Non-pigmented ciliary epithelial cell (primary cell): ENCODE data around the gene POU6F2.
A peak's percentile ranks its signal among the peaks of the same experiment; 100 is the strongest.

ENCODE experiments used
- DNase-seq: peaks from one replicate; pipeline ENCODE4 v3.0.0-alpha.2; 2010; ENCODE audit warnings: low read depth

Gene POU6F2

DNA sequence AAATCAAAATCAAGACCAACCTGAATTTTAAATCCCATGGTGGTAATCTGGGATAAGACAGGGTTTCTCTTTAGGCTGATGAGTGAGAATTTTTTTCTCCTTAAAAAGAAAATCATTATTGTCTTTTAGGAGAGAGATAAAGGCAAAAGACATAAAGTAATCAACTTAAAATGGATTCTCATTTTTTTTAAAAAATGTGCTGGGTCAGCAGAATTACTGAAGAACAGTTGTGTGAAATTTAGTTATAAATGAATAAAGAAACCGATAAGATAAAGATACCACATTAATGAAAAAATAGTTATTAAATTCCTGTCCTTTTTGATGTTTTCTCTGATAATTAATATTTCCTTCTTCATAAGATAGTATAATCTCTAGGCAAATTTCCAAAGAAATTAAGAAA lies 427.2 kb downstream of the POU6F2 start:
- no peak for DNase-seq

- no peak for DNase-seq
Measured at GRCh38 chr7:39405581-39405980, 427.9 kb downstream of the POU6F2 start.

DNA sequence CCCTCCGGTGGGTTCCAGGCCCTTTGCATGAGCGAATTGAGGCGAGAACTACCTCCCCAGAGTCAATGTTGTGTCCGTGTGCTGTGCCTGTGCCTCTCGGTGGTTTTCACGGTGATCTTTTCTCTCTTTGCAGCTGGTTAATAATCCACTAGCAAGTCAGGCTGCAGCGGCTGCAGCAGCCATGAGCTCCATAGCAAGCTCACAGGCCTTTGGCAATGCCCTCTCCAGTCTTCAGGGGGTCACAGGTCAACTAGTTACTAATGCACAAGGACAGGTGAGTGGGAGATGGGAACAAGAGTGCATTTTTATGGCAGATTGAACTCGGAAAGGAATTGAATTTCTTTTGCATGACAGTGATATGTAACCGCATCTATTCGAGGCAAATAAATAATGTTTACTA lies 428.8 kb downstream of the POU6F2 start:
- no peak for DNase-seq

GRCh38 chr7:39407137-39407536 lies 429.4 kb downstream of the POU6F2 start:
- no peak for DNase-seq

DNA sequence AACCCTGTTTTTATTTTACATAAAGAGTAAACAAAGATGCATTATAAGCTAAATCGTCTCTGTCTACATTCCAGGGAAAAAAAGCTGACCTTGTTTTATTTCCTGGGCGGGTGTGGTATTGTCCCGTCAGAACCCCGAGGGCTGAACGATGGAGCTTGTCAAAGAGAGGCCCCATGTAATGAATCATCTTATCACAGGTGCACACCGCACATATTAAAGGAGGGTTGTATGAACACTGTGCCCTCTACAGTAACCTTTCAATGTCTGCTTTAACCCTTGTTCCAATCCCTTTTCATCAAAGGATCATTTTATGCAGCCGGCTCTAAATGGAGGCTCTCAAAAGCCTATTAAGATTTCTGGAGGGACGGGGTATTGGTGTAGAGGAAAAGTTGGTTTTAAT lies 430.0 kb downstream of the POU6F2 start:
- DNase-seq, result no peak

DNA sequence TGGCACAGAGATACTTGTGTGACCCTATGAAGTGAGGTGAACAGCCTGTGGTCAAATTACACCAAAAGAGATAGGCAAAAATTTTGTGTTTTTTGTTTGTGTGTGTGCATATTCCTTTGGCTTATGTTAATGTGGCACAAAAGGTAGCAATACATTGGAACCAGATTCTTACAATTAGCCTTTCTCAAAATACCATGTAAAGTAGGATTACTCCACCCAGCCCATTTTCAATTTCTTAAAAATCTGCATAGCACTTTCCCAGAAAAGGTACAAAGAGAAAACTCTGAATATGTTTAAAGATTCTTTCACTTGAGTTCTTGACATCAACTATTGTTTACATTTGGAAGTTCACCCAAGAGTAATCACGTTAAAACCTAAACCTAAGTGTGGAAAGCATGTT lies 431.2 kb downstream of the POU6F2 start:
- DNase-seq, result no peak

- DNase-seq, result no peak
Measured at GRCh38 chr7:39410582-39410981, 432.9 kb downstream of the POU6F2 start.

DNA sequence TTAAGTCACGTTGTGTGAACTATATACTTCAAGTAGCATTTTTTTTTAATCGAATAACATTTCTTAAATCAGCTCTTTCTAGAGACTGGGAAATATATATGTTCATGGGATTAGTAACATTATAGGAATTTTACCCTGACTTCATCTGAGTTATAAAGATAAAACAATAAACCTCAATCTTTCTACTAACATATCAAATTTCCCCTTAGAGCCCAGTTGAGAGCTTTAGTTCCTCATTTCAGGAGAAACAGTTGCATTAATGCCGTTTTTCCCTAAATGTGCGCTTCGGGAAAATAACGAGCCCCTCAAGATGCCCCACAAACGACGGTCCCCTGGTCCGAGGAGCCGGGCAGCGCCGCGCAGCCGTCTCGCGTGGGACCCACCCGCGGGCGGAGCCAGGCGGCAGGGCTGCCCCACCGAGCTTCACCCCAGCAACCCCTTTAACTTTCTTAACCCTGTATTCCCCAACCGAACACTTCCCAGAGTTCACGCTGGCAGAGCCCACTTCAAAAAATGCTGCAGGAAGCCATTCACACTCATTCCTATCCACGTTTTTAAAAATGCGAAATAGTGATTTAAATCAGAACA lies 436.0 kb downstream of the POU6F2 start:
- DNase-seq, result no peak

- DNase-seq, result no peak
Measured at GRCh38 chr7:39414224-39415035, 436.7 kb downstream of the POU6F2 start.

DNA sequence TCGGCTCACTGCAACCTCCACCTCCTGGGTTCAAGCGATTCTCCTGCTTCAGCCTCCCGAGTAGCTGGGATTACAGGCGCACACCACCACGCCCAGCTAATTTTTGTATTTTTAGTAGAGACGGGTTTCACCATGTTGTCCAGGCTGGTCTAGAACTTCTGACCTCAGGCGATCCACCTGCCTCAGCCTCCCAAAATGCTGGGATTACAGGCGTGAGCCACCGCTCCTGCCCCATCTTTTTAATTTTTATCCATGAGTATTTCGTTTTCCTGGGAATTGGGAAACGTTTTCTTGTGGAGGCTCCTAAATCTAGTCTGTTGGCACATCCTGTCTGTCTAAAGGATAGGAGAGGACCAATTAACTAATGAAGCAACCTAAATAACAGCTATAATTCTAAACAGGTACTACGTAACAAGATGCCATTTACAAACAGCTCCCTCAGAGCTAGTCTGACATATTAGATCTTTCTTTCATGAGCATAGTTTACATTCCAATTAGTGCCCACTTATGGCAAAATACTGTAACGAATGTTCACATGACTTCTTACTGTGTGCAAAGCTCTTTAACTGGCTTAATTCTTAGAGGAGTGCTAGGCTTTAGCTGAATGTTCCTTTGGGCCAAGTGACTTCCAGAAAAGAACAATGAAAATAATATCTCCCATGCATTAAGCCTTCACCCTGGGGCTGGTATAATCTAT lies 437.5 kb downstream of the POU6F2 start:
- no peak for DNase-seq

GRCh38 chr7:39416866-39417265 lies 439.2 kb downstream of the POU6F2 start:
- DNase-seq, result no peak

DNA sequence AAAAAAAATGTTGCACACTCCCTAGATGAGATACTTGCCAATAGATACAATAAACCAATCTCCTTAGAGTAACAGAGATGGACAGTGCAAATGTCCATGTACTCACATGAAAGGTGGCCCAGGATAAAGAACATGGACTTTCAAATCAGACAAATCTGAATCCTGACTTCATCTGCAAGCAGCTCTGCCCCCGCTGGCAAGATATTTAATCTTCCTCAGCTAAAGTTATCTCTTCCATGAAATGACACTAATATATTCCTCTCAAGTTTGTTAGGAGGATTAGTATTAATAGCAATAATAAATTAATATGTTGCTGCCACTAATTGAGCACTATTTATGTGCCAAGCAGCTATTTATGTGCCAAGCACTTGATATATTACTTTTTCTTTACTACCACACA lies 439.9 kb downstream of the POU6F2 start:
- no peak for DNase-seq

GRCh38 chr7:39421251-39421650 lies 443.5 kb downstream of the POU6F2 start:
- DNase-seq, result no peak

GRCh38 chr7:39421661-39422060 lies 444.0 kb downstream of the POU6F2 start:
- DNase-seq, result no peak

DNA sequence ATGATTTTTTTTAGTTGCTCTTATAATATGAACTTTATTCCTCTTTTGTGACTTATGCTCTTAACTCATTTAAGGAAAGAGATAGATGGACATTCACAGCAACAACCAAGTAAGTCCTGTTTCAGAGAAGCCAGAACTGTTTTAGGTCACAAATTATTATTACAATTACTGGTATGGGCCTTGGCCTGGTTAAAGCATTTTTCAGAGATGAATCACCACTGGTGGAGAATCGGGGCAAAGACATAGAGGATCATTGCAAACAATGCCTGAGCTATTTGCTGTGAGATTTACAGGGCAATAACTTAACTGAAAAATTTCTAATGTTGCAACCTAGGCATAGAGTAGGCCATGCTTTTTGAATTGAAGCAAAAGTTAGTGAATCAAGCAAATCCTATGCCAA lies 450.5 kb downstream of the POU6F2 start:
- DNase-seq, result peak; percentile 49

DNA sequence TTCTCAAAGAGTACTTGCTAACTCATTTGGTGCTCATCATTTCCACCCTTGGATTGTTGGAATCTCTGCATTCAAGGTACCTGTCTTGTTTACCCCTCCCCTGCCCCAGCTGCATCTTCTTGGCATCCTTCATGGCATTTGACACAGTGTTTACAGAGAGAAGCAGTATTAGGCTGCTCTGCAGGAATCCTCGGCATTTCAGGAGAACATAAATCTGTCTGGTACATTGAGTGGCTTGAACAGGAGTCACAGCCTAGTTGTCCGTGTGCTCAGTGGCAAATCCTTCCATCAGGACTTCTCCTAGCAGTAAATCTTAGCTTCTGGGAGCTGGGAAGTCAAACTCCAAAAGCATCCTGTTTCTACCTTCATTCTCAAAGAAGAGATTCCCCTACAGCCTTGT lies 451.7 kb downstream of the POU6F2 start:
- no peak for DNase-seq

DNA sequence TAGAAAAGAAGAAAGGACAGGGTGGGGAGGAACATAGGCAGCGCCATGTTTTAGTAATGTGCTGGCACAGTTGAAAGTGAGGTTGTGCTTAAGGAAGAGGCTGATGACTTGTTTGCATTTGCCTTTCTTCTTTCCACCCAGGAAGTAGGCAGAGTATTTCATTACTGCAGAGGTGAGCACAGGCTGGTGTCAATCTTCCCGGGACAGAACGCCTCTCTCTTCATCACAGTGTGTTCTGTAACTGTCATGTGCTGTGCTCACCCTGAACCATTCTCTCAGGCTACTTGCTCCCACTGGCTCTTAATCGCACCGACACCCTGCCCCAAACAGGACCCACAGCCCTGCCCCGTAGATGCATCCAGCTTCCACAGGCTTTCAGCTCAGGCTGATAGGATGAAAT lies 452.7 kb downstream of the POU6F2 start:
- no peak for DNase-seq

- DNase-seq, result no peak
Measured at GRCh38 chr7:39430909-39431641, 453.4 kb downstream of the POU6F2 start.

GRCh38 chr7:39432368-39432767 lies 454.7 kb downstream of the POU6F2 start:
- DNase-seq, result no peak

DNA sequence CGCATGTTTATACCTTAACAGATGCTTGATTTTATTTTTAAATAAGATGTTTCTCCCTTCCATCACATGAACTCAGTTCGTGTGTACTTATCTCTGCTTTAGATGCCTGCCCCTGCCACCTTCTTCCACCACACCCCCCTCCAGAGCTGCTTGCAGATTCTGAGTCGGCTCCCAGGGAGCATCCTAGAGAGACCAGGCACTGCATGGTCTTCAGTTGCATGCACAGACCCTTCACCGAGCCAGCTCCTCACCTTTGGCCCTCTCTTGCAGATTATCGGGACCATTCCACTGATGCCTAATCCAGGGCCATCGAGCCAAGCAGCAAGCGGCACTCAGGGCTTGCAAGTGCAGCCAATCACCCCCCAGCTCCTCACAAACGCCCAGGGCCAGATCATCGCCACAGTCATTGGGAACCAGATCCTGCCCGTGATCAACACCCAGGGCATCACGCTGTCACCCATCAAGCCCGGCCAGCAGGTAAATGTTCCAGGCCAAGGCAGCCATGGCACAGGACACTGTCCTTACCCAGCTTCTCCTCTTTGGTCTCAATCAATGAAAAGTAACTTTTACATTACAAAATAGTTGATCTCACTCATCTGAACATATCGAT lies 455.2 kb downstream of the POU6F2 start:
- no peak for DNase-seq

DNA sequence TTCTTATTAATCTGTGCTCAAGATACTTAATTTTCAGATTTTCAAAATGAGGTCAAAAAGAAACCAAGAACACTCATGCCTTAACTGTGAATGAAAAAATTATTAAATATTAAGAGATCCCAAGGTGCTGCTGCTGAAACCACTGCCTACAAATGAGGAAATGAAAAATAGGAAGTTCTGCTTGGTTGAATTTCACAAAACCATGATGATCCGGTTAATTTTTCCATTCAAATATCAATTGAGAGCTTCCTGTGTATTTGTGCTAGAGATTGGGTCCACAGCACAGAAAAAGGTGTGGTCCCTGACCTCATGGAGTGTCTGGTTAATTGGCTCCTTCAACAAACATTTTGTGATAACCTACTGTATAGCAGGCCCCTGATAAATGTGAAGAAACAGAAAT lies 455.8 kb downstream of the POU6F2 start:
- no peak for DNase-seq

- no peak for DNase-seq
Measured at GRCh38 chr7:39434012-39434411, 456.3 kb downstream of the POU6F2 start.
